ENCODE results near the gene SH2D1B. TPM values are rescaled to one million over a fixed set of nuclear protein-coding genes. Genes with fewer than 3 reads are reported as not detected.

Gene SH2D1B
- total RNA-seq, 2 donors from 2014 or later, result not detected

DNA sequence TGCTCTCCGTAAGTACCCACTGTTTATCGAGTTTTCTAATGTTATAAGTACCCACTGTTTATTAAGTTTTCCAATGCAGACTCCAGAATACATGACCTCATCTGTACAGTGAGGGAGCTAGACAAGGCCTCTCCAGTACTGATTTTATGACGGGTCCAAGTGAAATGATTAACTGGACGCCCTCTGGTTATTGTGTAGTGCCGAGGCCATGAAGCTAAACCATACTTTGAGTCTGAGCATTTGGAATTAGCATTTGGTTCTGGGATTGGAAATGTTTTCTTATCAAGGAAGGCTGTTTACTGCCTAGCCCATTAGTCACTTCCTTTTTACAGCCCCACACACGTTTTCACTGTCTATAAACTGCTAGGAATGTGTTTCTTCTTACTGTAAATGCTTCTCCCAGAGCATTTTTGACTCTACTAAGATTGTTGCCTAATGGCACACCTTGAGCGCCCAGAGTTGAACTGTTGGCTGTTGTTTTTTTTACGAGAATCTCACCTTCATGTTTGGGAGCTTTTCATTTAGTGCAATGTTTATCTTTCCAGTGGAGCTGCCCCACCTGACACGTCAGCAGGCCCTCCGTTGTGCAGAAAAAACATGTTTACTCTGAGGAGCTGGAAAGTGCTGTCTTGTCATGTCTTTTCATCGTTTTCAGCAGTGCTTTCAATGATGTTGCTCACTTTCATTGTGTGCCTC lies 62.2 kb downstream of the SH2D1B start:
- Histone ChIP-seq H3K4me1 (peaks cover 6% of the 10 kb centered on the region), H3K27me3 (no peaks in the 10 kb centered on the region), H3K4me3 (no peak overlapping the region), H3K27ac (no peak overlapping the region), H3K9me3 (no peaks in the 10 kb centered on the region), H3K36me3 (replicated peaks in 1 of 2; ENCODE audit: insufficient read depth in 1 of 2, low read depth in 2 of 2) (no peaks in the 10 kb centered on the region)
- intact Hi-C loops (cut with DNase I), result no loop called here
- TF ChIP-seq CTCF (IDR thresholded peaks at IDR 0.05) (no peak), POLR2A (IDR thresholded peaks at IDR 0.05) (no peak)
- WGBS, 2 donors, result 60 to 63% methylated on average over 11 of the region's 11 CpGs
- ATAC-seq (peak; percentile 18), DNase-seq (no peak)

DNA sequence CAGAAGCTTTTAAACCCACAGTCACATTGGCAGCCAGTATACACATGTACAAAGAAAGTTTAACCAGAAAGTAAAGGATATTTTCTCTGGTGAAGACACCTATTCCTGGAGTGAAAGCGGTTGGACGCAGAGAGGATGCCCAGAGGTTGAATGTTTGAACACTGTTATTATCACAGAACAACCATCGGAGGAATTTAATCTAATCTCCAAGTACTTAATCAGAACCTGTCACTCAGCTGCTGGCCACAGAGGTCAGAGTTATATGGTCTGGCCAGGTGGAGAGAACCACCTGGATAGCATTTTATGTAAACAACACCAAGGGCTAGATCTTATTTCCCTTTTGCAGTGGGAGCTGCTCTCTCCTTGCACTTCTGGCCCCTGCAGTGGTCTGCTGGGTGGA lies 64.7 kb downstream of the SH2D1B start:
- intact Hi-C loops (cut with DNase I), result no loop called here
- no peak for DNase-seq
- ATAC-seq, result no peak
- no peak overlapping the region for H3K4me3 ChIP-seq
- H3K9me3 ChIP-seq, result no peaks in the 10 kb centered on the region
- WGBS, 2 donors, result 23 to 24% methylated on average over 3 of the region's 3 CpGs
- no peaks in the 10 kb centered on the region for H3K36me3 ChIP-seq (replicated peaks in 1 of 2; ENCODE audit: insufficient read depth in 1 of 2, low read depth in 2 of 2)
- H3K27me3 ChIP-seq, result no peaks in the 10 kb centered on the region
- TF ChIP-seq CTCF (IDR thresholded peaks at IDR 0.05), result no peak
- TF ChIP-seq POLR2A (IDR thresholded peaks at IDR 0.05), result no peak
- H3K27ac ChIP-seq, result no peak overlapping the region
- peaks cover 6% of the 10 kb centered on the region for H3K4me1 ChIP-seq

Other genes starting within 250 kb of the SH2D1B start
- not detected for gene SPATA46, start 35.3 kb downstream of the SH2D1B start, total RNA-seq
- 1 to 10 TPM; 1.3 to 4.0 TPM for gene C1orf226, start 30.4 kb downstream of the SH2D1B start, total RNA-seq
- 10 to 100 TPM; 23.1 to 27.7 TPM for gene UHMK1, start 85.7 kb upstream of the SH2D1B start, total RNA-seq
- gene UAP1, start 149.6 kb upstream of the SH2D1B start, total RNA-seq, result 10 to 100 TPM; 57.9 to 66.6 TPM
- 10 to 100 TPM in 1 of 2 donors, 1 to 10 TPM in 1; 7.8 to 20.8 TPM for gene DDR2, start 220.3 kb upstream of the SH2D1B start, total RNA-seq

Measured in body of pancreas (tissue), 4 donors.